MCF 10A (cell line): Measurements from ENCODE around the gene DPRX. TPM values are rescaled to one million over a fixed set of nuclear protein-coding genes. Genes with fewer than 3 reads are reported as not detected.

Source experiments
- BruUV-seq: library from RNA; stranded (reverse); fragments of 400-500 nt; replicated peaks from 2 replicates; lab custom pipeline; 2021; lab: Mats Ljungman, UMichigan
- CTCF ChIA-PET: fragments of 300-600 bp; sonication (Branson Sonifier 250); formaldehyde crosslinking; extraction: SDS; loops from one replicate; lab custom pipeline; 2021; ENCODE audit warnings: antibody characterized with exemption, inconsistent platforms; lab: Yijun Ruan, JAX
- POLR2A ChIA-PET: fragments of 300-600, 350-650 bp; sonication (Branson Sonifier 250); formaldehyde crosslinking; extraction: SDS; loops from one replicate; lab custom pipeline; 2020; ENCODE audit warnings: antibody characterized with exemption, inconsistent platforms; lab: Yijun Ruan, JAX
- DNase-seq: peaks from one replicate; pipeline ENCODE4 v3.0.0-alpha.2; 2018; ENCODE audit not compliant: unreplicated experiment
- H3K27ac Mint-ChIP-seq: one replicate; pipeline ENCODE4 v1.8.0; 2022; ENCODE audit warnings: mild to moderate bottlenecking, low read depth, mixed read lengths; ENCODE audit not compliant: unreplicated experiment
- H3K27me3 Mint-ChIP-seq: one replicate; pipeline ENCODE4 v1.8.0; 2022; ENCODE audit warnings: mixed read lengths; ENCODE audit not compliant: insufficient read depth, unreplicated experiment
- H3K36me3 Mint-ChIP-seq: one replicate; pipeline ENCODE4 v1.8.0; 2022; ENCODE audit warnings: mild to moderate bottlenecking, moderate library complexity, mixed read lengths; ENCODE audit not compliant: insufficient read depth, unreplicated experiment
- H3K4me1 Mint-ChIP-seq: one replicate; pipeline ENCODE4 v1.8.0; 2022; ENCODE audit warnings: mixed read lengths; ENCODE audit not compliant: insufficient read depth, unreplicated experiment
- H3K4me3 Mint-ChIP-seq: one replicate; pipeline ENCODE4 v1.8.0; 2022; ENCODE audit warnings: mild to moderate bottlenecking, moderate library complexity, mixed read lengths; ENCODE audit not compliant: unreplicated experiment
- H3K9me3 Mint-ChIP-seq: one replicate; pipeline ENCODE4 v1.8.0; 2022; ENCODE audit warnings: mixed read lengths; ENCODE audit not compliant: unreplicated experiment
- intact Hi-C: fragments of 100-400 bp; cut with micrococcal nuclease; formaldehyde crosslinking; loops from 2 replicates; pipeline ENCODE4 v1.14.1; 2022
- total RNA-seq: library from RNA; stranded (reverse); gene quantifications from 2 replicates; pipeline ENCODE4 v1.2.3, GENCODE V29; 2022
- TF ChIP-seq, protein P1 (sequence below): fragments of 200-600 bp; IDR thresholded peaks from one replicate; pipeline ENCODE4 v1.8.0; 2022; ENCODE audit warnings: antibody characterized with exemption, mild to moderate bottlenecking; ENCODE audit not compliant: unreplicated experiment

The DPRX gene
- total RNA-seq, 1 experiment from 2014 or later, result not detected

DNA sequence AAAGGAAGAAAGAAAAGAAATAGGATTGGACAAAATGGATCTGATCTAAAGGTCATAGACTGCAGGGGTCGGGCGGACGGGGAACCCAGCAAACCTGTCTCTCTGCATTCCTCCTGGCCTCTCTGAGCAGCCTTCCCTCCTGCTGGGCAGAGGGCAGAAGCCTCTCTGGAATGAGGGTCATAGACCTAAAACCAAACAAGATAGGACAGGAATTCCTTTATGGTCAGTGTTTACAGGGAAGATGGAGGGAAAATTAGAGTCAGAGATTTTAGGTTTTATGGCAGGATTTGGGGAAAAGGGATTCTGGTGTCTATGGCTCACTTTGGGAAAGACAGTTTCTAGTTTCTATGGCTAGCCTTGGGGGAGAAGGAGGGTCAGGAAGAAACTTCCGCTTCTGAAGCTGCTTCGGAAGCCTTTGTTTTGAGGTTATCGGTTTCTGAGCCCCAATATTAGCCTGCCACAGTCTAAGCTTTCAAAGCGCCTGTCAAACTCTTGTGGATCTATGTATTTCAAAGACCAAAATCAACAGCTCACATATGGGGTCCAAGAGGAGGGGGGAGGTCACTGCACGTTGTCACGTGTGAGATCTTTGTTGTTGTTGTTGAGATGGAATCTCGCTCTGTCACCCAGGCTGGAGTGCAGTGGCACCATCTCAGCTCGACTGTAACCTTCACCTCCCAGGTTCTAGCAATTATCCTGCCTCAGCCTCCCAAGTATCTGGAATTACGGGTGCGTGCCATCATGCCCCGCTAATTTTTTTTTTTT is 18.9 kb upstream of the DPRX start:
- Mint-ChIP-seq H3K9me3 (peaks cover 8% of the 10 kb centered on the region), H3K4me1 (no peaks in the 10 kb centered on the region), H3K36me3 (no peaks in the 10 kb centered on the region), H3K4me3 (no peak overlapping the region), H3K27me3 (no peaks in the 10 kb centered on the region), H3K27ac (no peak overlapping the region)
- ChIA-PET POLR2A (no interaction called here), CTCF (no interaction called here)
- BruUV-seq, result no TSS peak
- TF ChIP-seq, protein P1, sequence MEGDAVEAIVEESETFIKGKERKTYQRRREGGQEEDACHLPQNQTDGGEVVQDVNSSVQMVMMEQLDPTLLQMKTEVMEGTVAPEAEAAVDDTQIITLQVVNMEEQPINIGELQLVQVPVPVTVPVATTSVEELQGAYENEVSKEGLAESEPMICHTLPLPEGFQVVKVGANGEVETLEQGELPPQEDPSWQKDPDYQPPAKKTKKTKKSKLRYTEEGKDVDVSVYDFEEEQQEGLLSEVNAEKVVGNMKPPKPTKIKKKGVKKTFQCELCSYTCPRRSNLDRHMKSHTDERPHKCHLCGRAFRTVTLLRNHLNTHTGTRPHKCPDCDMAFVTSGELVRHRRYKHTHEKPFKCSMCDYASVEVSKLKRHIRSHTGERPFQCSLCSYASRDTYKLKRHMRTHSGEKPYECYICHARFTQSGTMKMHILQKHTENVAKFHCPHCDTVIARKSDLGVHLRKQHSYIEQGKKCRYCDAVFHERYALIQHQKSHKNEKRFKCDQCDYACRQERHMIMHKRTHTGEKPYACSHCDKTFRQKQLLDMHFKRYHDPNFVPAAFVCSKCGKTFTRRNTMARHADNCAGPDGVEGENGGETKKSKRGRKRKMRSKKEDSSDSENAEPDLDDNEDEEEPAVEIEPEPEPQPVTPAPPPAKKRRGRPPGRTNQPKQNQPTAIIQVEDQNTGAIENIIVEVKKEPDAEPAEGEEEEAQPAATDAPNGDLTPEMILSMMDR, result no peak
- intact Hi-C loops, result no loop called here
- DNase-seq, result no peak

DNA sequence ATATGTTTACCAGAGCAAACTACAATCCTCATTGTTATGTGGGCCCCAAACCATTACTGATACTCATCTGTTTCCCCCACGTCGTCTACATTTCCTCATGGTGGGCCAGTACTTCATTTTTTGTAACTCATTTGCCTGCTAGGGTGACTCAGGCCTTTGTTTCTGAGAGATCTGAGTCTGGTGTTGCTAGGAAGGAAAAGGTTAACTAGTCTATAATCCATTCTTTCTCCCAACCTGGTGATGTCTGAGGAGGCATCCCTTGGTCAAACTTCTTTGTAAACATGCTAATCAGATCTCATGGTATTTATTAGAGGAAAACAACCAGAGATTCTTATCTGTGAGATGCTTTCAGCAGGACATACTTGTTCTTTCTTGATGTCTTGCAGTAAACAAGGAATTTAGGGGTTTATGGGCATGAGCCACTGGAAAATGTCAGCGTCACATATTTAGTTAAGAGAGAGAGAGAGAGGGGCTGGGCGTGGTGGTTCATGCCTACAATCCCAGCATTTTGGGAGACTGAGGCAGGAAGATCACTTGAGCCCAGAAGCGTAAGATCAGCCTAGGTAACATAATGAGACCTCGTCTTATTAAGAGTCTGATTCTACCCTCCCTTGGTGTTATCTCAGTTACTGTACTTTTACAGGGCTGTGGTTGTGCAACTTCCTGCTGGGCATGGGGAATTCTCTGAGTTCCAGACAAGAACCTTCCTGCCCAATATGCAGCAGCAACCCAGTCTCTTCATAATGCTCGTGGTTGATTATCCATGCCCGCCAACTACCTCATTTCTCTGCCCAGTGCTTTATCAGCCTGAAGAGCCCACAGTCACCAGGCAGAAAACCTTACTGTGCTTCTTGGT is 9.7 kb upstream of the DPRX start:
- no peak for DNase-seq
- BruUV-seq, result no TSS peak
- POLR2A ChIA-PET, result no interaction called here
- H3K27ac Mint-ChIP-seq, result no peak overlapping the region
- intact Hi-C loops, result no loop called here
- peaks cover 24% of the 10 kb centered on the region for H3K9me3 Mint-ChIP-seq
- TF ChIP-seq, protein P1, result no peak
- no peaks in the 10 kb centered on the region for H3K27me3 Mint-ChIP-seq
- H3K4me3 Mint-ChIP-seq, result no peak overlapping the region
- H3K36me3 Mint-ChIP-seq, result no peaks in the 10 kb centered on the region
- CTCF ChIA-PET, result interaction anchor here (0.6 kb wide), 1 partner anchor 99 kb away, joined by 3 read pairs; no protein-coding TSS in a partner anchor
- H3K4me1 Mint-ChIP-seq, result no peaks in the 10 kb centered on the region

DNA sequence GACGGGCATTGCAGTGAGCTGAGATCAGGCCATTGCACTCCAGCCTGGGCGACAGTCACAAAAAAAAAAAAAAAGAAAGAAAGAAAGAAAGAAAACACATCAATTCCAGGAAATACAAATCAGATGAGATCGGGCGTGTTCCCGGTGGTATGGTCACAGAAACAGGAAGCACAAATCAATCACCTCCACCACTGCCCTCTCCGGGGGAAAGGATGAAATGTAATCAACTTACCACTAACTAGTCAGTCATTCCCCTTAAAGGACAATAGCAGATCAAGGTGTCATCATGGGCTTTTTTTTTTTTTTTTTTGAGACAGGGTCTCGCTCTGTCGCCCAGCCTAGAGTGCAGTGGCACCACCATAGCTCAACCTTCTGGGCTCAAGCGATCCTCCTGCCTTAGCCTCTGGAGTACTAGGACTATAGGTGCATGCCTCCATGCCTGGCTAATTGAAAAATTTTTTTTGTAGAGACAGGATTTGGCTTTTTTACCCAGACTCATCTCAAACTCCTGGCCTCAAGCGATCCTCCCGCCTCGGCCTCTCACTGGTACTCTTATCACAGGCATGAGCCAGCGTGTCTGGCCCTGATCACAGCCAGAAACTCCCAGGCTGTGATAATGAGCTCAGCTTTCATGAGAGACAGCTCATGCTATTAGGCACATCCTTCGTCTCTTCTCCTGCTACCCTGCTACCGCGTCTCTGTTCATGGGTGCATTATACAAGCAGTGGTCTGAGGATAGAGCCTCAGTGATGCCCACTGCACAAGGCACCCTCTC is 6.8 kb upstream of the DPRX start:
- intact Hi-C loops, result no loop called here
- DNase-seq, result no peak
- H3K4me1 Mint-ChIP-seq, result no peaks in the 10 kb centered on the region
- H3K4me3 Mint-ChIP-seq, result no peak overlapping the region
- H3K27me3 Mint-ChIP-seq, result no peaks in the 10 kb centered on the region
- H3K36me3 Mint-ChIP-seq, result no peaks in the 10 kb centered on the region
- ChIA-PET POLR2A (no interaction called here), CTCF (no interaction called here)
- H3K27ac Mint-ChIP-seq, result no peak overlapping the region
- TF ChIP-seq, protein P1, result no peak
- no TSS peak for BruUV-seq
- peaks cover 24% of the 10 kb centered on the region for H3K9me3 Mint-ChIP-seq
